HG03439 (cell line): Measurements from ENCODE around the gene MIER2.

Experiments
- ATAC-seq: cut with Tn5 transposase; IDR thresholded peaks from one replicate; pipeline ENCODE4 v1.9.1; 2021; ENCODE audit warnings: mild to moderate bottlenecking, moderate library complexity; ENCODE audit not compliant: unreplicated experiment

Gene MIER2

DNA sequence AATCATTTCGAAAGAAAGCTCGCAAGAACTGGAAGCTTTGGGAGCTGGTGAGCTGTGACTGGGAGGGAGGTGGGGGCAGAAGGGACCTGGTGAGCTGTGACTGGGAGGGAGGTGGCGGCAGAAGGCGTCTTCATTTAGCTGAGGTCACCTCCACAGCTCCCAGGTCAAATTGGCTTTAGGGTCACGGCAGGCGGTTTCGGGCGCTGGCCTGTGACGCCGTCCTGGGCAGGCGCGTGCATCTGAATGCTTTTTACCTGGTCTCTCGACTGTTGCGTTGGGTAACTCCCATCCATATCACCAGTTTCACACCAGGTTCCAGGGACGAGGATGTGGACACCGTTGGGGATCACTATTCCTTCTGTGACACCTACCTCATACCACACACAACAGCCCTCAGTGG lies 35.2 kb upstream of the MIER2 start:
- no peak for ATAC-seq

DNA sequence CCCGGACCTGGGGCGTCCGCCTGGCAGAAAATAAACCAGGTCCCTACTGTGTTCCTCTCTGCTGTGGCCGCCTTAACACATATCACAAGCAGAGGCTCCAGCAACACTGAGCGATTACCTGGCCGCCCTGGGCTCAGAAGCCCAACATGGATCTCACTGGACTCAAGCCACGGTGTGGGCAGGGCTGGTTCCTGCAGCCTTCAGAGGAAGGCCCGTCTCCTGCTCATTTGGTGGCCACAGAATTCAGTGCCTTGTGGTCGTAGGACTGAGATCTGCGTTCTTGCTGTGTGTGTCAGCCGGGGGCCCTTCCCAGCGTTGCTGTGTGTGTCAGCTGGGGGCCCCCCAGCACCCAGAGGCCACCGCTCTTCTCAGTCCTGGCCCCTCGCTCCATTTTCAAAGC lies 34.1 kb upstream of the MIER2 start:
- no peak for ATAC-seq

GRCh38 chr19:377801-378581 lies 33.4 kb upstream of the MIER2 start:
- ATAC-seq = no peak

GRCh38 chr19:376111-376470 lies 31.5 kb upstream of the MIER2 start:
- ATAC-seq = no peak

DNA sequence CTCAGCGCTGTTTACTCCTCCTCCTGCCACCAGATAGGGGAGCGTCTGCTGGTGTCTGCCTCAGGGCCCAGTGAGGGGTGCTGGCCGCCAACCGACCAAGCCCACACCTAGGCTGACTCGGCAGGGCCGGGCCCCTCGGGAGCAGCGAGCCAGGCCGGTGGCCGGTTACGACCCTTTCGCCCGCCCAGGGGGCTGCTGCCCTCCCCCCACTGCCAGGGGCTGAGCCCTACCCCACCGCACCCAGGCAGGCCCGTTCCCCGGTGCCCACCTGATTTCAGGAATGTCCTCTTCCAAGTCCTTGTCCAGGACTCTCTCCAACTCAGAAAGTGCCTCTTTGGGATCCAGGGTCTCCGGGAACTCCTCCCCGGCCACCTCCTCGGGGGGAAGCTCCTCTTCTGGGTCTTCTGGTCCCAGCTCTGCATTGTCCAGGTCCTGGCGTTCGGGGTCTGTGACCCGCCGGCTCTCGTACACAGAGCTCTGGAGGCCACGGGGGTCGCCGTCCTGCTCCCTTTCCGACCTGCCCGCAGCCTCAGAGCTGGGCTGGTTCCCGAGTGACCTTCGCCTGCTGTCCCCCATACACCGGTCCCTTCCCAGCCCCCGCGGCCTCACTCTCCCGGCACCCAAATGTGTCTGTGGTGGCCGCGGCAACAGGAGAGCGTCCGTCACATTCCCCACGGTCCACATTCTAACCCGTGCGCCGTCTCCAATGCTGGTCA lies 31.0 kb upstream of the MIER2 start:
- no peak for ATAC-seq

DNA sequence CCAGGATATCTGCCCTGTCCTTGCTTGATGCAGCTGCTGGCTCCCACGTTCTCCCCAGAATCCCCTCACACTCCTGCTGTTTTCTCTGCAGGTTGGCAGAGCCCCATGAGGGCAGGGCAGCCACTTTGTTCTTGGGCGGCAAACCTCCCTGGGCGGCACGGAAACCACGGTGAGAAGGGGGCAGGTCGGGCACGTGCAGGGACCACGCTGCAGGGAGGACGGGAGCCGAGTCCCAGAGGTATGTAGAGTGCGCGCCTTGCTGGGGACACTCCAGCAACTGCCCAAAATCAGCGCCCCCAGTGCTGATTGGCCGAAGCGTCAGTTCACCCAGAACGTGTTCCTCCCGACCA lies 30.3 kb upstream of the MIER2 start:
- ATAC-seq = no peak

GRCh38 chr19:374183-374885 lies 29.7 kb upstream of the MIER2 start:
- no peak for ATAC-seq

DNA sequence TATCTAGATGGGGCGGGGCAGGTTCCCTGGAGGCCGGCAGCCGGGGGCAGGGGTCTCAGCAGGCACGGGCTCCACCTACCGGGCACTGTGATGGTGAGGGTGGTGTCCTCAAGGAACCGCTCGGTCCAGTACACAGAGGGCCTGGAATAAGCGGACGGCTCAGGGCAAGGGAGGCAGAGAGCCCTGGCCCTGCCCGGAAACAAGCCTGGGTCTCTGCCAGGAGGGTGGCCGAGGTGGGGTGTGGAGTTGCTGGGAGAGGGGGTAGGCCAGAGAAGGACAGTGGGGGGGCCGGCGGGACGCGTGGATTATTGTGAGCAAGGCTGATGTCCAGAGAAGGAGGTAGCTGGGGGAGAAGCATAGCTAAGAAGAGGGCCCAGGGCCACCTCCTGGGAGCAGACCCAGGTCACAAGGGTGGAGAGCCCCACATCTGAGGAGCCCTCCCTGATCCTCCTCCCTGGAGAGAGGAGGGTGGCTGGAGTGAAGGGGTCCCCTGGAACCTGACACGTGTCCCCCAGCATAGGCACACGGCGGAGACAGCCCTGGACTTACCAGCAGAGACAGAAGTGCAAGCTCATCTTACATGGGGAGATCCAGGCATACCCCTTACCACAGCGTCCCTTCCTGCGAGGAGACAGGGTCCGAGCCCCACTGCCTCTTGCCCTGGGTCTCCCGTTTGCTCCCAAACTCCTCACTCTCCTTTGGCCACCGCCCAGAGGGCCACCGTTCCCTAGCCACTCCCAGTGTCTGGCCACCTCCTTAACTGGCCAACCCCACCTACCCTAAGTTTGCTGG lies 29.0 kb upstream of the MIER2 start:
- no peak for ATAC-seq

DNA sequence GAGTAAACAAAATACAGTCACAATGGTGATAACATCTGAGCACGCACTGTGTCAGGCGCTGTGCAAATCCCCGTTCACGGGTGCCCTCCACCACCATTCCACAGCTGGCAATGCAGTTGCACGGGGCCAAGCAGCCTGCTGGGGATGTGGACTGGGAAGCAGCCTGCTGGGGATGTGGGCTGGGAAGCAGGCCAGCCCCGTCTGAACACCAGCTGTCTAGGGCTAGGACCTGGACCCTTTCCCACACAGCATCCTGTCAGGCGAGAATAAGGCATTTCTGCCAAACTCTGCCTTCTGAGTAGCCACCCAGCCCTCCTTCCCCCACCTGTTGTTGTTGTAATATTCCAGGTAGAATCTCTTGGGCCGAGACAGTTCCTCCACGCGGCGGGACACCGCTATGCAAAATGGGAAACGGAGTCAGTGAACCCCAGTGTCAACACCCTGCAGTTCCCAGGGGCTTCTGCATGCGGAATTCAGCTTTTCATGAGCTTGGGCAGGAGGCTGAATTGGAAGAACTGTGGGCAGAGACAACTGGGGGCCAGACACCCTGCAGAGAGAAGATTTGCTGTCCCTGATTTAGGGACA lies 27.8 kb upstream of the MIER2 start:
- no peak for ATAC-seq

DNA sequence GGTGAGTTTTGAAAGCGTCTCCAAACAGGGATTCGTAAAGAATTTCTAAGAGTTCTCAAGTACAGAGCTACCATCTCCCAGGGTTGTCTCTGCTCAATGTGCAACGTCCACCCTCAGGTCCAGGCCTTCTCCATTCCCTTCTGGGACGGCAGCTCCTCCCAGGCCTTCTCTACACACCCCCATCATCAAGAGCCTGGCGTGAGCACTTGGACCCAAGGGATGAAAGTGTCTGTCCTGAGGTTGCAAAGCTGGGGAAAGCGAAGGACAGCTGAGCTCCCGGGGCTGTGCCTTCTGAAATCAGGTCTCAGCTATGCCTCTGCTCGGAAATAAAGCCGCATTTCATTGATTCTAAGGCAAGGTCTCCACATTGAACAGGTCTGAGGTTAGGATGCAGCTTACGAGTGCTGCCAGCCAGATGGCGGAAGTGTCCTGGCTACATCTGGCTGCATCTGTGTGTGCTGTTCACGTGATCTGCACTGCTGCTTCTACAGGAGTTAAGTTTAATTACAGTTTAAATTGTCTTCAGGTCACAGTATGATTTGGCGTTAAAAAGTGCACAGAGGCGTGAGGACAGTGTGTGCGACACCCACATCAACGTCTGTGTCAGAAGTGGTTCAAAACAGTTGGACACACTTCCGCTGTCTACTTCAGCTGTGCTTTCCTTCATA lies 27.0 kb upstream of the MIER2 start:
- ATAC-seq = no peak

DNA sequence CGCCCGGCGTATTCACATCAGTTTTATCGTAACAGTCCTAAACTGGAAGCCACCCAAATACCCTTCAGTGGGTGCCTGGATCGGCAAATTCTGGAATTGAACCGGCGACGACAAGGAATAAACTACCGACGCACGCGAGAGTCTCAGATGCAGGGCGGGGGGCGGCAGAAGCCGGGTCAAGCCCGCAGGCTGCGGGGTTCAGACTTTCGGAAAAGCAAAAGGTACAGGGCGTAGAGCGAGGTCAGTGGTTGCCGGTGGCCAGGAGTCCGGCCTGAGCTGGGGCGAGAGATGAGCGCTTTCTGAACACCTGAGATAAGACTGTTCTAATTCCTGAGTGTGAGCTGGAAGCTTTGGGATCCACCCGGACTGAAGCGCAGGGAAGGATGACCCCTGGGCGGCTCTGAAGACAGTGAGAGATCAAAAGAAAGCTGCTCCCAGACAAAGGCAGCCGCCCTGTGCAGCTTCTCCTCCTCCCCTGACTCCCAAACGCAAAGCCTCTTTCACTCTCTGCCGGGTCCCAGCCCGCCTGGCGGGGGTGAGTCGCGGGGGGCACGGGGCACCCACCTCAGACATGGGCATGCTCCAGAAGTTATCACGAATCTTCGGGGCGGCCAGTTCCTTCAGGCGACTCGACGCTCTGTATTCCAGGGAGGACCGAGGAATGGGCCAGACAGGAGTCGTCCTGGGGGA lies 26.2 kb upstream of the MIER2 start:
- no peak for ATAC-seq

- ATAC-seq = no peak
Measured at GRCh38 chr19:369876-370275, 25.3 kb upstream of the MIER2 start.

DNA sequence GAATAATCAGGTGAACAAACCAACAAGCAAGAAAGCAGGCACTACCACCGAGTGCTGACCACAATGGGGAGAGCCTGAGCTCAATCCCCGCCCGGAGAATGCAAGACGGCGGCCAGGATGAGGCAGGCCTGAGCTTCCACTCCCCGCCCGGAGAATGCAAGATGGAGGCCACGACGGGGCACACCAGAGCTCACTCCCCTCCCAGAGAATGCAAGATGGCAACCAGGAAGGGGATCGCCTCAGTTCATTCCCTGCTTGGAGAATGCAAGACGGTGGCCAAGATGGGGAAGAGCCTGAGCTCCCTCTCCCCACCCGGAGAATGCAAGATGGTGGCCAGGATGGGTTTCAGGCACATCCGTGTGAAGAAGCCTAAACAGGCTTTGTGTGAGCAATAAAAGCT lies 24.7 kb upstream of the MIER2 start:
- no peak for ATAC-seq

DNA sequence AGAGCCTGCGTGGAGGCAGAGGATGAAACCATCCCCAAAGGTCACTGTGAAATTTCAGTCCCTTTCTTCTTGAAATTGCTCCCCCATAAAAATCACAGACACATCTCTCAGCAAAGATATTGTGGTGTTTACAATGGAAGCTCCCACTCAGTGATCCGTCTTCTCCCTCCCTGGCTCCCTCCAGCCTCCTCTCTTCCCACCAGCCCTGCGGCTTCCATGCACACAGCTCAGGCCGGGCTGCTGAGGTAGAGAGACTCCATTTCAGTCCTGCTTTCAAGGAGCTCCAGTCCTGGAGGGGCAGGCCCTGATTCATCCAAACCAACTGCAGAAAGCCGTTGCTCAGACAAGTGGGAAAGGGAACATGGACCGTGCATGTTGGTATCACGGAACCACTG lies 24.0 kb upstream of the MIER2 start:
- no peak for ATAC-seq

DNA sequence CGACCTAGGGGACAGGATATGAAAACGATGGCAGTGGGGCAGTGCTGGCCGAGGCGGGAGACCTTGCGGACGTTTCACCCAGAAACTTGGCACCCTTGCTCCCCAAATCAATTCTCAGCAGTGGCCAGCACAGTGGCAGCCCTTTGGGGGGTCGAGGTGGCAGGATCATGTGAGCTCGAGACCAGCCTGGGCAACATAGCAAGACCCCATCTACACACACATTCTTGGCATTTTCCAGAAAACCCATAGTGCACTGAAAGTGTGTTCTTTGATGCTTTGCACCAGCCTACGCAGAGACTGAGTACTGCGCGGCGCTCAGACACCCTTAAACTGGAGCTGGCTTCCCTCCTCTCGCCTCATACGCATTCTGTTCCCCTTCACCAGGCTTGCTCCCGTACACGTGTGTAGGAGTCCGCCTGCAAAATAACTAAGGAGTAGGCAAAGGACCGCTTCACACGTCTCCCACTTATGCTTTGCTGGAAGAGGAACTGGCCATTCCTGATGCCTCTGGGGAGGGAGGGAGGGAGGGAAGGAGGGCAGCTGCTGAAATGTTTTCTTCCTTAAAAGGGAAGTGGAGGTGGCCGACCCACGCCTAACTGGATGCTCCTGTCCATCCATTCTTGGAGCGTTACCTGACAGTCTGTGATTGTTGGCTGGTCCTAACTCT lies 23.5 kb upstream of the MIER2 start:
- no peak for ATAC-seq

GRCh38 chr19:367561-367960 lies 23.0 kb upstream of the MIER2 start:
- ATAC-seq = no peak

DNA sequence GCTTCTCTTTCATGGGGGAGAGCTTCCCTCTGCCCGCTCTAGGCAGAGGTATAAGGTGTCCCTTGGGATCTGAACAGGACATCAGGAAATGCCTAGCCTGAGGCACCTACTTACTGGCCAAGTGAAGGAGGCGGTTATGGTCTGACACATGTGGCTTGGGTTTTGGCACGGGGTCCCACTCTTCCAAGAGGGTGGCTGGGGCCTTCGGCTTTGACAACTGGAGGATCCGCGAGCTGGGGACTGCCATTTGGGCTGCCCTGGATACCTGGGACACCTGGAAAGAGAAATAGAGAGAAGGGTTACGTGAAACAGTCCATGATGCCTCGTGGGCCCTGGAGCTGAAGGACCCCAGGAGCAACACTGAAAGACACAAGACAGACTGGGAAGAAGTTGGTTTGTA lies 22.4 kb upstream of the MIER2 start:
- no peak for ATAC-seq

DNA sequence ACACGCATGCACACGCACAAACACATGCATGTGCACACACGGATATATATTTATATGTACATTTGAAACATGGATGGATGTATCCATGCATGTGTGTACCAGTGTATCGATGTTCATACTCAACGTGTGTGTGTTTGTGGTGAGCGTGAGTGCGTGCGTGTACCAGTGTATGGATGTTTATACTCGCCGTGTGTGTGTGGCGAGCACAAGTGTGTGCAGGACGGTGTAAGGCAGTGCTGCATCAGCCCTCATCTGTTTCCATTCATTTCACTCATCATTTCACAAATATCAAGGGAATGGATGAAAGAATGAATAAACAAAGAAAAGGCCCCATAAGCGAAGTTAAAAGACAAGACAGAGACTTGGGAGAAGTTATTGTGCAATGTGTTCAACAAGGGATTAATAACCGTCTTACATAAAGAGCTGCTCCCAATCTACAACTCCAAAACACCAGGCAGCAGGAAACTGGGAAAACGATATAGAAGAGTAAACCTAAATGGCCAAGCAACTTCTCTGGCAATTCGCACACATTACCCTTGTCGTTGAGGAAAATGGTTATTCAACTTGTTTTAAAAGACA lies 21.7 kb upstream of the MIER2 start:
- no peak for ATAC-seq
